ENCODE results near the gene AUTS2.

The AUTS2 gene

DNA sequence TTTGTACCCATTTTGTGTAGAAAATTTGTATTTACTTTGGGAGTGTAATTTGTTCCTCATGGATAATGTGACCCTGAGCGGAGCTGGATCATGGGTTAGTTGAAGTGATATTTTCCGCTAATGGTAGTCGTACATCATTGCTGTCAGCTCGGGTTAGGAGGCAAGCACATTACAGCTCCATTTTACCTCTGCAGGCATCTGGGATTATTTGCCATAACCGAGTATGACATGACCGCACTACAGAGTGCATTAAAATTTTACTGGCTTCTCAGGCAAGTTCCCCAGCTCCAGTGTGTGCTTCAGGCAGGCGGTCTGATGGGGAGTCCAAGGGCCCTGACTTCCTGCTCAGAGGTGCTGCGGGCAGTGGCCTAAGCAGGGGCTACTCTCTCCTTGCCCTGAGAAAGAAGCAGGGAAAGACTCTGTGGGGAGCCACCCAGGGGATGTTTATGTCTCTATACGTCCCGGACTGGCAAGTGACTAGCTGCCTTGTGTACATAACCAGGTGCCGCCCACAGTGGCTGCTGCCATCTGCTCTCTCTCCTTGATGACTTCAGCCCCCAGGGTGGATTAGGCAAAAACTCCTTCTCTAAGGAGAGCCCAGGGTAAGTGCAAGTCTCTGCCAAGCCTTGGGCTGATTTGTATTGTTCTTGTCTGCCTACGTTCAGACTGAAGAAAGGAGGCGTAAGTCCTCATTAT lies 848.3 kb downstream of the AUTS2 start:
- TF ChIP-seq CTCF (IDR thresholded peaks at IDR 0.05; ENCODE audit: borderline replicate concordance, insufficient read depth, low read depth, low read length), result no peak
- H3K4me3 ChIP-seq (ENCODE audit: low read depth, low read length), result no peak overlapping the region

DNA sequence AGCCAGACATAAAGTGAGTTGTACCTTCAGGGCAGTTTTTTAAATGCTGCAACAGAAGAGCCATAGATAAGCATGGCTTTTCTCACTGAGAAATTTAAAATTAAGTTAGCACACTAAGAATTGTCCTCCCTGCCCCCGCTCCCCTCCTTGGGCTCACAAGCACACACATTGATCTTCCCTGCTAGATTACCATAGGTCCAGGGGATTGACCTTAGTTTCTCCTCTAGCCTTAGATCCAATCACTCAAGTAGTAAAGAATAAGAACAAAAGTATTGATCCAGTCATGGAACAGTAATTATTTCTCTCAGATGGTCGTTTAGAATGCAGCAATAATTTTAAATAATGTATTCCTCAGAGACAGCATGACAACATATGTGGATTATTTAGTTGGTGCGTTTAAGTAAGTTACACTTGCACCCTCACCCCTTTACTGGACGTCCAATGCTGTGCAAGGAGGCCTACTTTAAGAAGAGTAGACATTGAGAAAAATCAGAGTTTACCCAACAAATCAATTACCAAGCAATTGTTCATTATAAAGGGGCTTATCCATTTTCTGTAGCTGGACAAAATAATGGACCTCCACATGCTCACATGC lies 850.1 kb downstream of the AUTS2 start:
- no peak overlapping the region for H3K4me3 ChIP-seq (ENCODE audit: low read depth, low read length)
- TF ChIP-seq CTCF (IDR thresholded peaks at IDR 0.05; ENCODE audit: borderline replicate concordance, insufficient read depth, low read depth, low read length), result no peak

- no peak overlapping the region for H3K4me3 ChIP-seq (ENCODE audit: low read depth, low read length)
- TF ChIP-seq CTCF (IDR thresholded peaks at IDR 0.05; ENCODE audit: borderline replicate concordance, insufficient read depth, low read depth, low read length), result no peak
These were observed 852.5 kb downstream of the AUTS2 start for GRCh38 chr7:70450731-70451130.

GRCh38 chr7:70455925-70456324 lies 857.6 kb downstream of the AUTS2 start:
- TF ChIP-seq CTCF (IDR thresholded peaks at IDR 0.05; ENCODE audit: borderline replicate concordance, insufficient read depth, low read depth, low read length), result no peak
- no peak overlapping the region for H3K4me3 ChIP-seq (ENCODE audit: low read depth, low read length)

GRCh38 chr7:70456719-70457118 lies 858.4 kb downstream of the AUTS2 start:
- no peak for TF ChIP-seq CTCF (IDR thresholded peaks at IDR 0.05; ENCODE audit: borderline replicate concordance, insufficient read depth, low read depth, low read length)
- no peak overlapping the region for H3K4me3 ChIP-seq (ENCODE audit: low read depth, low read length)

GRCh38 chr7:70457482-70457881 lies 859.2 kb downstream of the AUTS2 start:
- H3K4me3 ChIP-seq (ENCODE audit: low read depth, low read length), result no peak overlapping the region
- TF ChIP-seq CTCF (IDR thresholded peaks at IDR 0.05; ENCODE audit: borderline replicate concordance, insufficient read depth, low read depth, low read length), result no peak

Data from GM12875 (cell line).